Stromal cell of bone marrow (primary cell): ENCODE measurements around the gene MFRP.

ENCODE experiments used
- DNase-seq: peaks from one replicate; pipeline ENCODE4 v3.0.0-alpha.2; 2012; ENCODE audit warnings: low read depth

The MFRP gene

DNA sequence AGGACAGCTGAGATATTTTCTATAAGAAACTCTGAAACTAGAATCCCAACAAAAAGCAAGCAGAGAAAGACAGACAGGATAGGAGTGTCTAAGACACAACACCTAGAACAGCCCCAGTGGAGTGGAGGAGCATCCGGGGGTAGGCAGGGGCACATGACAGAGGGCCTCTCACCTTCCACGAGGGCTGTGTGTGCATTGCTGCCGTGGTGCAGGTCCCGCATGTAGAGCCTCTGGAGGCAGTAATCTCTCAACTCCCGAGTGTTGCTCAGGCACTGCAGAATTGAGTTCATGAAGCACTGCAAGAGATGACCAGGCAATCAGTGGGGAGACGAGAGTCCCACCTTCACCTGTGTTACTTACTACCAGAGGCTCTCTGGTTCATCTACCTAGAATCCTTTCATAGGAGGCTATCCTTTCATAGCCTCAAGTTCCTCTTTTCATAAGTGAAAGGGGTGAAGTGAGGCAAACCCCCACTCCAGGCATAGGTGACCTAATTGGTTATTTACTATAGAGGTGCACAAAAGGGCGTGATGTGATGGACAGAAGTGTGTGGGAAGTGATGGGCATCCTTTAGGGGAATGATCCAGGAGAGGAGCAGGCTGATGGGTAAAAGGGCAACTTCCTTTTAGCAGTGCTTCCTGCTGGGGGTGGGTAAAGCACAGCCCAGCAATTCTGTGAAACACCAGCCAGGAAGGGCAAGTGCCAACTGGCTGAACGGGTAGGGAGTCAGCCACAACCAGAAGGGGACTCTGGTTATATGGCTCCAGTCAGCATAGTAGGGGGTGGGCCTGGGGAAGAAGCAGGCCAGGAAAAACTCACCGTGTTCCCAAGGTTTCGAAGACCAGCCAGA, 13.1 kb upstream of the MFRP start:
- DNase-seq: no peak

DNA sequence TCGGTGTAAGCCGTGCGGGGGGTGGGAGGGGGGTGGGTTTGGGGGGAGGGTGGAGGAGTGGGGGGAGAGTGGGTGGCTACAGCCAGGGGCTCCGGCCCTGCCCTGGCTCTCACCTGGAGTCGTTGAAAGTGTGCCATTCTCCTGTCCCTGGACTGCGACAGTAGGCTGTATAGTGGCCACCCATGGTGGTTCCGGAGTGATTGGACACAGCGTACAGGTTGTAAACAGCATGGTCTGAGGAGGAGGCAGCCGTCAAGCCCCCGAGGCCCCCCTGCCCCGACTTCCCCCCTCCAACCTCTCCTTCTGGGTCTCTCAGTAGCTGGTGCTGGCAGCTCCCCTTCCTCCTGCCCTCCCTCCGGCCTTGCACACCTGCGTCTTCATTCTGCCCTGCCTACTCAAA, 10.6 kb upstream of the MFRP start:
- DNase-seq: no peak

DNA sequence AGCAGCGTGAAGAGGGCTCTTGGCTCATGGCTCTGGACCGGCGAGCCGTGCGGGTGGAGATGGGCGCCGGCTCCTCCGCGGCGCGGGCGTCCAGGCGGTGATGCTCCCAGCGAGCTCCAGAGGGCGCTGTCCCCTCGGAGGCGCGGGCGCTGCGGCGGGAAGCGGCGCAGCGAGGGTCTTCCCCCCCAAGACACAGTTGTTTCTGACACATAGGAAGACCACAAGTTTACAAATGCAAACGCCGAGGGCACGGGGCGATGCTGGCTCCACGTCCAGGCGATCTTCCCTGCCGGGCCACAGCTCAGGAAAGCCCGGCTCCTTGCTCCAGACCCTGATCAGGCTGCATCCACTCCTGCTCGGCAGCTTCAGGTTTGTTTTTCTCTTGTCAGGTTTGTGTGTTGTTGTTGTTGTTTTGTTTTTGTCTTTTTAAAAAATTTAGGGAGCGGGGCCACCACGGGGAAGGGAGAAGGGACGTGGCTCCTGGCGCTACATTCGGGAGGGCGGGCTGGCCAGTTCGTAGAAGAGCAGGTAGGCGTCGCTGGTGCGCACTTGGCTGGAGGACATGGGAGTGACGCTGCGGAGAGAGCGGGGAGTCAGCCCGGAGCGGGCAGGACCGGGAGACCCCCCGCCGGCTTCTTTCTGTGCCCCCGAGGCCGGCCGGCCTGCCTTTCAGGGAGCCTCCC, 10.0 kb upstream of the MFRP start:
- DNase-seq: no peak

DNA sequence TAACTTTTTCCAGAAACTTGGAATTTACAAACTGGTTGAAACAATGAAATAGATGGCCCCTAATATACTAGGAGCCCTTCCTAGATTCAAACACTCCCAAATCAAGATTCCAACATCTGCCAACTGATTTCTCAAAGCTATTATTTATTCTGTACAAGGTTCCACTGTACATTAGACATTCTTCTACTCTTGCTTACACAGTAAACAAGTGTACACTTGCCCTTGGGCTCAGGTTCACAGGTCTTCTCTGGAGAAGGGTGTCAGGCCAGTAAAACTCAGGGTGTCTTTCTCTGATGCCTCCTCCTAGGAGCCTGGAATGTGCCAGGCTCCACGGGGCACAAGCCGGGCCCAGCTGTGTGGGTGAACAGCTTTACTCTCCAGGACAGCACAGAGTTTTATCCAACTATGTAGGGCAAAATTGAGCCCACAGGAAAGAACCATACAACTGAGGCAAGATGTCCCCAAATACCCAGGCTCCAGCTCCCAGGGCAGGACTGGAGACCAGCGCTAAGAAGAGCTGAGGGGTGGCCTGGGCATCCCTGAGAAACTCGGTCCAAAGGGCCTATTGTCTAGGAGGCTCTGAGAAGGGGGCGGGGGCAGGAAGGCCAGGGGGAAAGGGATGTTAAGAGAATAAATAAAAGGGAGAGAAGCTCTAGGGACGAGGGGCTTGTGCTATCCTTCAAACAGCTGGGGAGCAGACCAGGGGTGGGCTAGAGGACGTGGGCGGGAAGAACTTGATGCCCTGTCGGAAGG, 8.8 kb upstream of the MFRP start:
- DNase-seq: no peak

DNA sequence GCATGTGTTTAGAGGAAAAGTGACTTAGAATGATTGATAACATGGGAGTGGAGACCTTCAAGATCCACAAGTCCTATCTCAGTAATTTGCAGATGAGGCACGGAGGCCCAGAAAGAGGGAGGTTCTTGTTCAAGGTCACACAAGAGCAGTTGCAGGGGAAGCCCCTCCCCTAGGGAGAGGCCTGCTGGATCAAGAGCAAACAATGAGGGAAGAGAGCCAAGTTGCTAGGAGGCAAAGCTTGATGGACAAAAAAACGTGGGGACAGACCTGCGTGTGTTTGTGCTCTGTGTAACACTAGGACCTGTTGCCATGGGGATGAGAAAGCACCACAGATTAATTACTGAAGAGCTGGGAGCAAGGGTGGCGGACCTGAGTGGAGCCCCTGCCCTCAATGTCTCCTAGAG, 6.4 kb upstream of the MFRP start:
- DNase-seq: no peak

DNA sequence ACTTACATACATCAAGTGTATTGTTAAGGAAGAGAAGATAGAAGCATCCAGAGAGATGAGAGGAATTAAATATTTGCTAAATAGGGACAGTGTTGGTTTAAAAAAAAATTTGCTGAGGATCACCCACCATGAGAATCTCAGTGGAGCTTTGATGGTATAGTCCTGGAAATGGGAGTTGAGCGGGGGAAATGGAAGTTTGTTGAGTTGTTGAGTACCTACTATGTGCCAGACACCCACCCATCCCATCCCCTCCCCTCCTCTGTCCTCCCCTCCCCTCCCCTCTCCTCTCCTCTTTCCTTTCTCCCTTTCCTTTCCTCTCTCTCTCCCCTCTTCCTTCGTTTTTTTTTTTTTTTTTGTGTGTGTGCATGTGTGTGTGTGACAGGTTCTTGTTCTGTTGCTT, 4.7 kb upstream of the MFRP start:
- no peak for DNase-seq

DNA sequence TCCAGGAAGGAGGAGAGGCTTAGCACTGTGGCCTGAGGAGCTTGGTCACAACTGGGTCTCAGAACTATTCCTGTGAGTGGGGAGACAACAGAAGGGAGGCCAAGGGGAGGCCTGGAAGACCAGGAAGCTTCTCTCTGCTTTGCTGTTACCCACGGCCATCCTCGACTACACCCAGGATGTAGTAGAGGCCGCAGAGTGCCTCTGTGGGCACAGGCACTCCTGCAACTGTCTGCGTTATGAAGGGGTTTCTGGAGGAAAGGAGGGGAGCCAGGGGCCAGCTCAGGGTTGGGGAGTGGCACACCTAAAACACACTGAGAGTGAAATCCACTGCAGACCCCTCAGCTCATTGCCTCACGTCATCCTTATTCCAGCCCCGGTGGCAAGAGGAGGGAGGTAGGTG, 3.8 kb upstream of the MFRP start:
- DNase-seq: no peak

DNA sequence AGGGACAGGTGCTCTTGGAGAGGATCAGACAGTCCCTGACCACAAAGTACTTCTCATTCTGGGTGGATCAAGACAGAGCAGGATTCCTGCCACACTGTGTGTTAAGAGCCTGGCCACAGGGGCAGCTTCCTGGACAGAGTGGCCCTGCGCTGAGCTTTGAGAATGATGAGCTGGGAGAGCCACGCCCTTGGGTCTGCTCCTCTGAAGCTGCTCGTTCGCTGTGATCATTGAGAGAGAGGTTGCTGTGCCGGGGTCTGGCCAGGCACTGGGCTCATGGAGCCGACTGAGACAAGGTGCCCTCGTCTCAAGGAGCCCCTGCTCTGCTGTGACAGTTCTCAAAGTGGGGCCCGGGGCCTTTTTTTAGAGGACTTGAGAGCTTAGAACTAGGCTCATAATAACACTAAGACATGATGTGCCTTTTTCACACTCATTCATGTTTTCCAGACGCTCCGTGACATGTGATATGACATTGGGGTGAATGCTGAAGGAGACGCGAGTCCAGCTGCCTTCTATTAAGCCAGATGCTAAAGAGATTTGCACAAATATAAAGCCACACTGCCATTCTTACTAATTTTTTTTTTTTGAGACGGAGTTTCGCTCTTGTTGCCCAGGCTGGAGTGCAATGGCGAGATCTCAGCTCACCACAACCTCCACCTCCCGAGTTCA, 1.6 kb upstream of the MFRP start:
- DNase-seq: no peak

DNA sequence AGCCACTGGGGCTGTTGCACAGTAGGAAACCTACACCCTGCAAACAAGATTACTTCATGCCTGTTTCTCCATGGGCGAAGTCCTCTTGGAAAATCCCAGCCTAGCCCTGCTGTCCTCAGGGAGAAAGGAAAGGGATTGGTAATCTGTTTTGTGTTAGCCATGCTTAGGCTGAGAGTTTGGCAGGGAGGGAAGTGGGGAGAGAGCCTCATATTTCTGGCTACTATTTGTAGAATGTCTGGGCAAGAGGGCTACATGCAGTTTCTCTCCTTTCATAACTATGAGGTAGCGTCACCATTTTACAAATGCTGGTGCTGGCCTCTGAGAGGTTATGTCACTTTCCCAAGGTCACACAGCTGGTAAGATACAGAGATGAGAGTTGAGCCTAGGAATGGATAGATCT, 737 bp upstream of the MFRP start:
- peak; percentile 71 for DNase-seq

DNA sequence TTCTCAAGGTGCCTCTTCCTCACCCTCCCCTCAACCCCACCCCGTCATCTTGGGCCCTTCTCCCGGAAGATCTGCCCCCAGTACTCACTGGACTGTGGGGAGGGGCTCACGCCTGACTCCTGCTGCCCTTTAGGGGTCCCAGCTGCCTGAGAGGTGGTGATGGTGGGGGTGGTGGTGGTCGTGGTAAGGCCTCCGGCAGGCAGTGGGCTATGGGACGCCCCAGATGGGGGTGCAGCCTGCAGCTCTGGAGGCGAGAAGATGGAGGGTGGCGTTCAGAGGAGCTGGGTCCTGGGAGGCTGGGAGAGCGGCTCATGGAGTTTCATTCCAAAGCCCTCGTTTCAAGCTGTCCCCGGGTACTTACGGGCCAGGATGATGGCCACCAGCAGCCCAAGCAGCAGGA, 820 bp downstream of the MFRP start:
- DNase-seq: no peak

DNA sequence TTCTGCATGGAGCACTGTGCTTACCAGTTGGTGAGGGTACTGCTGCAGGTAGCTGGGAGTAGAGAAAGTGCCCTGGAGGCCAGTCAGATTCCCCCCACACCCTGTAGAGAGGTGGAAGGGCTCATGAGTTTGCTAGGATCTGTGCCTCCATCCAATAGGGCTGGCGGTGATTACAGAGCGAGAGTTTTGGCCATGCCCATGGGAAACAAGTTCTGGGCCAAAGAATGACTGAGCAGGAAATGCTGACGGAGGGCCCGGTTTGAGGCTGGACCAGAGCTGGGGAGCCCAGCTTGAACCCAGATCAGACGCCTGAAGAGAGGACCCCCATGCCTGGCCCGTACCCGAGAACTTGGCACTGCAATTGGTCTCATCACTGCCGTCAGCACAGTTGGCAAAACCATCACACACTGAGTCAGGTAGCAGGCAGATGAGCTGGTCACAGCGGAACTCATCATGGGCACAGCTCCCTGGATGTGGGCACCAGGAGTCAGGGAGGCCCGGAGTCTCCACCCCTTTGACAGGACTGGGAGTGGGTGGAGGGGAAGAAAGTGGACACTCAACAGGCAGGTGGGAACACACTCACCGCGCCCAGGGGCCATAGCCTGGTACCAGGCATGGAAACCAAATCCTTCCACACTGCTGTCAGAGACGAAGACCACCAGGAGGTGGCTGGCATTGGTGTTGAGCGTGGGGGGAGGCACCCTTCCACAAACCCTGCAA, 2.1 kb downstream of the MFRP start:
- DNase-seq: no peak

DNA sequence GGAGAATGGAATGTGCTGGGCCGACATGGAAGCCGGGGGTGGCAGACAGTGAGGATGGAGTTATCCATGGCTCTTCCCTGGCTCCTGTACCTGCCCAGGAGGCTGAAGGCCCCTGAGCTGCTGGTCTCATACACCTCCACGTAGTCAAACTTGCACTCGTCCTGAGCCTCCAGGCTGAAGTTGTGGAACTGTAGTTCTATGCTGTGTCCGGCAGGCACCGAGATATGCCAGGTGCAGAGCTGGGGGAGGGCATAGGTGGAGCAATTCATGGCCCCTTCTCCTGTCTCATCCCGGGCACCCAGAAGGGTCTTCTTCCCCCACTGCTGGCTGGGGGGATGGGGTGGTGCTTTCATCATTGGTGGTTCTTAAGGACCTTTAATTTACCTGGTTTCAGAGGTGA, 2.8 kb downstream of the MFRP start:
- no peak for DNase-seq

DNA sequence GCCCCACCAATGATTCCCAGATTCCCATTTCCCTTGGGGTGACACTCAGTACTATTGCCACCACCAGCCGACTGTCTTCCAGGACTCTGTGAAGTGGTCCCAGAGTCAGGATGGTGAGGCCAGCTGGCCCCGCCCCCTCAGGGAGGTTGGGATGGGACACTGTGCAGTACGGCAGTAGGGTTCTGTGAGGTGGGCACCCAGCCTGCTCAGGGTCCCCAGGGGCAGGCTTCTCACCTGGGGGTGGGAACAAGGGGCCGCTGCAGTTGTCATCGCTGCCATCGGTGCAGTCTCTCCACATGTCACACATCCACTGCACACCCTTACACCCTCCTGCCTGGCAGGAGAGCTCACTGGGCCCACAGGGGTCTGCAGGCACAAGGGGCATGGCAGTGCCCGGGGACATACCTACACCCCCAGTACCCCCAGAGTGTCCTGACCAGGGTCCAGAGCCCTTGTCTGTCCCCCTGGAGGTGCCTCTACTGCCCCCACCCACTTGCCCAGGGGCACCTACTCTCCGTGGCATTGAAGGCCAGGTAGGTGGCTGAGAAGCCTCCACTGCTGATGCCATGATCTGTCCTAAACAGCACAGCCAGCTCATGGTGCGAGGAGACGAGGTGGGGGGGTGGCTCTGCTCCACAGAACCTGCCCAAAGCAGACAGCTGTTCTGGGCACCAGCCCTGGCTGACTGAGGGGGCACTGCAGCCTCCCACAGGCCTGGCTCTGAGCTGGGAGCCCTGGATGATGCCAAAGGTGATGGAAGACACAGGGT, 4.0 kb downstream of the MFRP start:
- DNase-seq: no peak

DNA sequence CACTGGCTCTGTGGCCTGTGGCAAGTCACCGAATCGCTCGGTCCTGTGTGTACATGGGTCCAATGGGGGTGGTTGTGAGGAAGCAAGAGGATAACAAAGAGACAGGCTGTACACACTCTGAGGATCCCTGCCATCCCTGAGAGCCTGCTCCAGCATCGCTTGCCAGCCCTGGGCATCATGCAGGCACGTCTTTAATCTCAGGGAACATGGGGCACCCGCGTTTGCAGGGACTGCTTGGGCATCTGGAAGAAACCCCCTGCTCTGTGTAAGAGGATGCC, 4.5 kb downstream of the MFRP start:
- DNase-seq: no peak

DNA sequence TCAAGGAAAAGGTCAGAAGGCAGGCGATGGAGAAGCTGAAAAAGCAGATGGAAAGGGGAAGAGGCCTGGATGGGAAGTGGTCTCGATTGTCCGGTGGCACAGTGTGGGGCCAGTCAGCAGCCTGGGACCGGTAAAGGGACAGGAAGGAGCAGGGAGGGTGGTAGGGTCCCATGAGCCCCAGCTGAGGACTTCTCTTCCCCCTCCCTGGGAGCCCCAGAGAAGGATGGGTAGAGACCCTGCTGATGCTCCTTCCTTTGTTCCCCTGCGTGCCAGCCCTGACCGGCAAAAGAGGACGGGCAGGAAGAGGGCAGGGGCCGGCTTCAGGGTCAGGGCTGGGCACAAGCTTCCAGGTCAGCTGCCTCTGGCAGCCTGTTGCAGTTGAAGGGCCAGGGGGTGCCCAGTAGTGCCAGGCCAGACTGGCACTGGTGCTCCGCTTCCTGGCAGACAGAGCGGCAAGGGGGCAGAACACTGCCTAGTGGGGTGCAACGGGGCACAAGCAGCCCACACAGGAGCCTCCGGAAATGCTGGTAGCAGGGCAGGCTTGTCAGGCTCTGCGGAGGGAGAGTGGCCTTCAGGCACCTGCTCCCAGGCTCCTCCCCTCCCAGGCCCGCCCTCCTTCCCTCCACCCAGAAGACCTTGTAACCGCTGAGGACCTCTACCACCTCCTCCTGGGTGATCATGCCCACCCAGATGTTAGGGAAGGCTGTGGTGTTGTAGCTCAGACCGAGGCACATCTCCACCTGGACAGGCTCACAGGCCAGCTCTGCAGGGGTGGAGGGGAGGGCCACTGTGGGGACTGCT, 5.1 kb downstream of the MFRP start:
- no peak for DNase-seq

DNA sequence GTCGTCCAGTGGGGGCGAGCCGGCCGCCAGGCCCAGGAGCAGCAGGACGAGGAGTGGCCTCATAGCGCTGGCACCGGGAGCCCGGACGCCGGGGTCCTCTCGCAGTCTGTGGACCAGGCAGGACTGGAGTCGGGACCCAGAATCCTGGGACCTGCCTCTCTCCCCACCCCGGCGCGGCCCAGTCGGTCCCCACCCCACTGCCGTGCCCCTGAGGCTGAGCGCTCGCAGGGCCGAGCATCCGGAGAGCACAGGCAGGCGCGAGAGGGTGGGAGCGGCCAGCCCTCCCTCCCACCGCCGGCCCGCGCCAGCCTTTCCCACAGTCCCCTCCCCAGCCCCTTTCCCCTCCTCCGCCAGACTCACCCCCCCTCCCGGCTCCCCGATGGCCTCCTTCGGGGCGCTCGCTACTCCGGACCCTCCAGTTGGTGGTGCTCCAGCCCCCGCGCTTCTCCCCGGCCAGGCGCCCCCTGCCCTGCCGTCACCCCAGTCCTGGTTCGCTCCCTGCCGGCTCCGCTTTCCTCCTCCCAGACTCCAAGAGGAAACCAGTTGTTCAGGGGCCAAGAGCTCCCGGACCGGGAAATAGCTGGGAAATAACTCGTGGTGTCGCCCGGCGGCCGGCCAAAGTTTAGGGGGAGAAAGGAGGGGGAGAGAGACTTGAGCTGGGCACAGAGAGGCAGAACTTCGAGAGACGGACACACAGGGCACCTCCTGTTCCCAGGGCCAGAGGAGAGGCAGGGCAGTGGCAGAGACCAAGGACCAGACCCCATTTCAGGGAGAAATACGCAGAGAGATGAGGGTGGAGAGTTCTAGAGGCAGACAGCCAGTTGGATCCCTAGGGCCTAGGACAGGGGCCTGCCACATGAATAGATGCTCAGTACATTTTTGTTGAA, 5.9 kb downstream of the MFRP start, which contains the start of gene C1QTNF5:
Gene C1QTNF5 (minus strand): TSS at position 549 of the 887 bp plus-strand sequence. CDS start 486 bp downstream, at position 63.
- DNase-seq: no peak

DNA sequence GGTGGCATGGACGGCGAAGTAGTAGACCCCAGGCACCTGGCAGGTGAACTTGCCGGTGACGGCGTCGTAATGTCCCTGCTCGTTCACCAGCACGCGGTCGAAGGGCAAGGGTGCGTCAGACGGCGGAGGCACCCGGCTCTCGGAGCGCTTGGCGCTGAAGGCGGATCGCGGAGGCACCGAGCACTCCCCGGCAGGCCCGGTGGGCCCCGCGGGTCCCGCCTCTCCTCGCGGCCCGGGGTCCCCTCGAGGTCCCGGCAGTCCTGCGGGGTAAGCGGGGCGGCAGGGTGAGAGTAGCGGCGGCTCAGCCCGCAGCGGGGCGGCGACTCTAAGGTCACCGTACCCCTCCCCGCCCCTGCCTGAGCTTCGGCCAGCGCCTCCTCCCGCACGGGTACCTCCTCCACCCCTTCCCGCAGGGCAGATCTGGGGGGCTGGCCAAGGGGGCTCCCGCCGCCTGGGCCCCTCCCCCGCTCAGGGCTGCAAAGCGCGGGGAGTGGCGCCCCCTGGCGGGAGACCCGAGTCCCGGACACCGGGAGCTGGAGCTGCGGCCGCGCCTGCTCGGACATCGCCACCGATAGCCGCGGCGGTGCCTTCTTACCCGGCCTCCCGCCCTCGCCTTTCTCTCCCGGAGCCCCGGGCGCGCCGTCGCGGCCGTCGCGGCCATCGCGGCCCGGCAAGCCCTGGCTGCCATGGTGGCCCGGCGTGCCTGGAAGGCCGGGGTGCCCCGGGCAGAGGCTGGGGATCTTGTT, 6.7 kb downstream of the MFRP start:
- DNase-seq: no peak

DNA sequence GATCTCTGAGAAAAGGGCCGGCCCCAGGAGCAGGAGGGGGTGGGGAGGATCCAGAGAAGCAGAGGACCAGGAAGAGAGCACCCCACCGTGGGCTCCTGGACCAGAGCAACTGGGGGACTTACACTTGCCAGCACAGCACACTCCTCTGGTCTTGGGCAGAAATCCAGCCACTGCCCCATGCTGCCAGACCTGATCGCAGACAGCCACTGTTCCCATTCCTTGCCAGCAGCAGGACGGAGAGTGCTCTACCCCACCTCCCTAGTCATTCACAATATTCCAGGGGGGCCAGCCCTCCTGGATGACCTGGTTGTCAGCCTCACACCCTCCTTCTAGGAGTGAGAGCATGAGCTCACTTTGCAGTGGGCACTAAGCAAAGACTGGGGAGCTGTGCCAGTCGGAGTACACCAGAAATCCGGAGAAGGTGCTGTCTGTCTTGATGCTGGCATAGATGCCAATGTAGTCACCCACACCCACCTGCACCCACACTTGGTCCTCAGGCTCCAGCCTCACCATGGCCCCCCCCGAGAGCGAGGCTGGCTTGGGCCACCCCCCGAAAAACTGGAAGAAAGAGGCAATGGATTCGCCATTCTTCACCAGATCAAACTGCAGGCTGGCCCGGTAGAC, 7.4 kb downstream of the MFRP start:
- no peak for DNase-seq
